NCI-H345 (cell line): ENCODE data around the gene NCKAP5L.
"Not testable (repeated sequence)": the region's sequence is repeated elsewhere in the genome, so short reads cannot be mapped to it uniquely, and the experiment has no call there.

Source experiments
- DNase-seq: peaks from one replicate; lab custom pipeline; 2025; lab: John Stamatoyannopoulos, UW

The NCKAP5L gene

DNA sequence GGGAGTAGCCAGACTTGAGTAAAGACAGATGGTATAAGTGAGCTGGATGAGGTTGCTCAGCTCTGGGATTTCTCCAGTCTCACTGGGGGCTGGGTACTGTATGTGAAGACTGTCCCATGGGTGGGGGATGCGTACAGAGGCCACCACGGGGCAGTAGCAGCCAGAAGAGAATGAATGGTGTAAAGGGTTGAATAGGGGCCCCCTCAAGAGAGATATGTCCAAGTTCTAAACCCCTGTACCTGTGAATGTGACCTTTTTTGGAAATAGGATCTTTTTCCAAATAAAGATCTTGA is 36.5 kb upstream of the NCKAP5L start:
- DNase-seq = no peak

GRCh38 chr12:49863946-49864797 is 36.0 kb upstream of the NCKAP5L start:
- no peak for DNase-seq

DNA sequence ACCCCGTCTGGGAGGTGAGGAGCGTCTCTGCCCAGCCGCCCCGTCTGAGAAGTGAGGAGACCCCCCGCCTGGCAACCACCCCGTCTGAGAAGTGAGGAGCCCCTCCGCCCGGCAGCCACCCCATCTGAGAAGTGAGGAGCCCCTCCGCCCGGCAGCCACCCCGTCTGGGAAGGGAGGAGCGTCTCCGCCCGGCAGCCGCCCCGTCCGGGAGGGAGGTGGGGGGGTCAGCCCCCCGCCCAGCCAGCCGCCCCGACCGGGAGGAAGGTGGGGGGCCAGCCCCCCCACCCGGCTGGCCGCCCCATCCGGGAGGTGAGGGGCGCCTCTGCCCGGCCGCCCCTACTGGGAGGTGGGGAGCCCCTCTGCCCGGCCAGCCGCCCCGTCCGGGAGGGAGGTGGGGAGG is 32.7 kb upstream of the NCKAP5L start:
- not testable (repeated sequence) for DNase-seq

DNA sequence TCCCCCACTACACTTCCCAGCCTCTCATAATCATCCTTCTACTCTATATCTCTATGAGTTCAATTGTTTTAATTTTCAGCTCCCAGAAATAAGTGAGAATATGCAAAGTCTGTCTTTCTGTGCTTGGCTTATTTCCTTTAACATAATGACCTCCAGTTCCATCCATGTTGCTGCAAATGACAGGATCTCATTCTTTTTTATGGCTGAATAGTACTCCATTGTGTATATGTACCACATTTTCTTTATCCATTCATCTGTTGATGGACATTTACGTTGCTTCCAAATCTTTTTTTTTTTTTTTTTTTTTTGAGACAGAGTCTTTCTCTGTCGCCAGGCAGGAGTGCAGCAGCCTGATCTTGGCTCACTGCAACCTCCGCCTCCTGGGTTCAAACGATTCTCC is 27.7 kb upstream of the NCKAP5L start:
- not testable (repeated sequence) for DNase-seq

- DNase-seq = no peak
These were observed 26.8 kb upstream of the NCKAP5L start for GRCh38 chr12:49854976-49855375.

GRCh38 chr12:49853671-49854070 is 25.5 kb upstream of the NCKAP5L start:
- no peak for DNase-seq

DNA sequence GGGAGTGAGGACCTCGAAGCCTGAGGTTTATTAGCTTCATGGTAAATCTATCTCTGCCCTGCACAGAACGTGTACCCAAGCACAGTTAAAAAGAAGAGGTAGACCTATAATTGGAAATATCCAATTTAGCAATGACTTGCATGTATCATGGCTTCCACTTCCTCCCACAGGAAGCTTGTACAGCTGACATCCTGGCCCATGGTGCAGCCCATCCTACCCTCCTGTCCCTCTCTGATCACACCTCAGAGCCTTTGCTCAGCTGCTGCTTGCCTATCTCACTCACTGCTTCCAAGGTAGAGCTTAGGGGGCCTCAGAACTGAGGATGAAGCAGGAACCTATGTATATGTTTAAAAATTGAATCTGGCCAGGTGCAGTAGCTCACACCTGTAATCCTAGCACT is 18.9 kb upstream of the NCKAP5L start:
- DNase-seq = no peak

- DNase-seq = no peak
These were observed 17.8 kb upstream of the NCKAP5L start for GRCh38 chr12:49846032-49846431.

- DNase-seq = no peak
These were observed 15.7 kb upstream of the NCKAP5L start for GRCh38 chr12:49843876-49844437.

- DNase-seq = no peak
These were observed 15.2 kb upstream of the NCKAP5L start for GRCh38 chr12:49843411-49843810.

DNA sequence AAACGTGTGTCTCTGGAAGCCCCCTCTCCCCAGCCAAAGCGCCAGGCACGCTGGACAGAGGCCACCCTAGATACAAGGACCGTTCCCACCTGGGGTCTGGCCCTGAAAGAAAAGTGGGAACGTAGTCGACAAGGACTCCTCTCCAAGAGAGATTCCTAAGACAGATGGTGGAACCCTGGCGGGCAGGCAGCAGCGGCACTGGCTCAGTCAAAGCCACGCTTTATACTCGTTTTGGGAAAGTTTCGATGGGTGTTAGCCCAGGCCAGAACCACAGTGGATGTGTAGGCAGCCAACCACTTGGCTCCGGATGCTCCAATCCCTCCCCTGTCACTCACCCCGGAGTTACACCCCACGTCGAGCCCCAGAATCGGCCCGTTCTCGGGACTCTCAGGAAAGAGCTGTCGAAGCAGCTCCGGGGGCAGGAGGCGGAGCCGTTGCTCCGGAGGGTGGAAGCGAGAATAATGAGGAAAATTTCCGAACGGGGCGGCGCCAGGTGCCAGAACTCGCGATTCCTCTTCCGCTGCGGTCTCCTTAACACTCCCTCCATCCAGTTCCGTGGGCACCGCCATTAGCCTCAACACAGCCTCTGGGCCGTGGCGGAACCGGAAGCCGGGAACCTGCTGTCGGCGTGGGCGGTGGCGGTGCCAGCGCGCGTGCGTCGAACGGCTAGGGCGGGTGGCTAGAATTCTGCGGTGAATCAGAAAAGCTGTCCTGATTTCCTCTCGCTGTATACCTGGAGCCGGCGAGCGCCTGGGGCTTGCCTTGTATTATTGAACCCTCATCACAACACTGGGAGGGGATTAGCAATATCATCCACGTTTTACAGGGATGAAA is 14.5 kb upstream of the NCKAP5L start, which contains the start of gene BCDIN3D:
Gene BCDIN3D, minus strand, starts transcription at position 588 of the 834 bp plus-strand sequence. Its CDS starts 19 bp downstream, at position 569.
- DNase-seq = peak; percentile 71

DNA sequence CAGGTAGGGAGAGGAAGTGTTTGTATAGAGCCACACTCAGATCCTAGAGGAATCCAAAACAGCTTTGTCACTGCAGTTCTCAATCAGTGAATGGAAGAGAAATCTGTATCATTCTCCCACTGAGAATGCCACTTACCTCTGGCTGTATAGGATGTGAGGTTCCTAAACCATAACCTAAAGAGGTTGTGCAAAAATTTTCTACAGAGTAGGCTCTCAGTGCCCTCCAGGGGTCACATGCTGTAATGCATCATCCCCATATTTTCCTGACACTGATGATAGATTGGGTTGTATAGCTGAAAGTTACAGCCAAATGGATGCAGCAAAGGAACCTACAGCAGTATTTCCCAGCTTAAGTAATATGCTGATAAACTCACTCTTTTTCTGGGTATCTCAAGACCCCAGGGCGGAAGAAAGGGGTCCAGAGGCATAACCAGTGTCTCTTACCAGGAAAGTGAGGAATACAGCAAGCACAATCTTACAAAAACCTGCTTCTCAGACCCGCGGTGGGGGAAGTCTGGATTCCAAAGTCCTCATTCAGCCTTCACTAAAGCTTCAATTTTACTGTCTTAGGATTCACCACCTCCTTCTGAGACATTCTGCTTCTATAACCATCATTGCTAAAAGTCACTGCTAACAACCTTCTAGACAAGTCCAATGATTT is 10.9 kb upstream of the NCKAP5L start:
- DNase-seq = peak; percentile 2

- no peak for DNase-seq
These were observed 4.7 kb upstream of the NCKAP5L start for GRCh38 chr12:49832836-49833421.

GRCh38 chr12:49831717-49832116 is 3.5 kb upstream of the NCKAP5L start:
- DNase-seq = no peak

- DNase-seq = peak; percentile 13
These were observed 663 bp downstream of the NCKAP5L start for GRCh38 chr12:49827401-49828099.

DNA sequence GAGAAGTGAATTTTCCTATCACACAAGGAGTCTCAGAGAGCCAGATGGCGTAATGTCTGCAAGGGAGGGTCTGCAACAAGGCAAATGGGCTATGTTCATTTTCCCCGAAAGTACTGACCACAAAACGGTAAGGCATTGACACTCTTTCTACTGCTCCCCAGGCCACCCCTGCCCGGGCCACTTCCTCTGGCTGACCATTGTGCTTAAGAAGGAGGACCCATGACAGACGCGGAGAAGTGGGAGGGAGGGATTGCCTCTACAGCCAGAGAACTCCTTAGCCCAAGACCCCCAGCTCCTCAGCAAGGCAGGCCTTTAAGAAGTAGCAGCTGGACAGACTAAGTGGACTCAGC is 1.2 kb downstream of the NCKAP5L start:
- DNase-seq = no peak

DNA sequence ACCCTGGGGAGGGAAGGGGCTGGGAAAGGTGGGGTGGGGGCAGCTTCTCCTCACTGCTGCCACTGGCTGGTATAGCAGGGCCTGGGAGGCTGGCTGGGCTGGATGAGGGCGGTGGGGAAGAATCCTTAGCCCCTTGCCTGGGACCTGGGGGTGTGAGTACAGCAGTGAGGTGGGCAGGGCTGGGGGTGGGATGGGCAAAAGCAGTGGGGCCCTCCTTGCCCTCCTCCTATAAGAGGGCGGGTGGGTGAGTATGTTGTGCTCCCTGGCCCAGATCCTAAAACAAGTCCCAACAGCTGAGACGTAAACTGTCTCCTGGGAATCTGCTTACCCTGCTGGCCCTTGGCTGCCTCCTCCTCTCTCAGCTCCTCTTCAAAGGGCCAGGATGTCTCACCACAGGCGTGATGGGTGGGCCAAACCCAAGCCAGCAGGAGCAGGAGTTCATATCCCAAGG is 2.2 kb downstream of the NCKAP5L start:
- DNase-seq = no peak

- DNase-seq = no peak
These were observed 2.7 kb downstream of the NCKAP5L start for GRCh38 chr12:49825360-49825970.

- no peak for DNase-seq
These were observed 3.3 kb downstream of the NCKAP5L start for GRCh38 chr12:49824895-49825294.

- no peak for DNase-seq
These were observed 3.8 kb downstream of the NCKAP5L start for GRCh38 chr12:49824416-49824815.

GRCh38 chr12:49823951-49824350 is 4.3 kb downstream of the NCKAP5L start:
- DNase-seq = no peak
